Psoas muscle (tissue), 8 donors: Measurements from ENCODE around the gene PPP2R2C. TPM values are rescaled to one million over a fixed set of nuclear protein-coding genes. Genes with fewer than 3 reads are reported as not detected.

Source experiments
- ATAC-seq, 4 donors: fragments of 200-7000 bp; cut with Tn5 transposase; one replicate each; pipeline ENCODE4 v1.9.1; 2020; ENCODE audit warnings: moderate library complexity in 3 of 4, mild to moderate bottlenecking in 2 of 4
- DNase-seq, 2 donors: peaks; one replicate each; pipeline ENCODE4 v3.0.0-alpha.2; 2020
- H3K27ac ChIP-seq: fragments of 200-600 bp; one replicate; pipeline ENCODE4 v1.8.0; 2022
- H3K27me3 ChIP-seq, 3 donors: fragments of 200-600 bp in 1 of 3; one replicate each; pipeline versions ENCODE4 v1.6.1 to v1.8.0; 2013 to 2022; ENCODE audit warnings: low read length in 2 of 3, mild to moderate bottlenecking in 2 of 3, moderate library complexity in 1 of 3; ENCODE audit not compliant: insufficient read depth in 3 of 3
- H3K36me3 ChIP-seq, 2 donors: fragments of 200-600 bp in 1 of 2; one replicate each; pipeline versions ENCODE4 v1.6.1 to v1.8.0; 2013 to 2022; ENCODE audit warnings: low read depth in 1 of 2, mild to moderate bottlenecking in 1 of 2, moderate library complexity in 1 of 2; ENCODE audit not compliant: insufficient read depth in 1 of 2
- H3K4me1 ChIP-seq: fragments of 200-600 bp; one replicate; pipeline ENCODE4 v1.8.0; 2022
- H3K4me3 ChIP-seq: fragments of 200-600 bp; one replicate; pipeline ENCODE4 v1.8.0; 2022; ENCODE audit warnings: mild to moderate bottlenecking
- H3K9me3 ChIP-seq: fragments of 200-600 bp; one replicate; pipeline ENCODE4 v1.8.0; 2022
- WGBS, 3 donors: extraction: QIAGEN DNeasy Blood & Tissue Kit; methylation state at CpG; one replicate each; pipeline versions ENCODE4 v1.1.6 to v1.1.7; 2013; 5-methylcytosine and 5-hydroxymethylcytosine counted together
- intact Hi-C, 2 donors: fragments of 100-400 bp; cut with DNase I; formaldehyde crosslinking; loops; one replicate each; pipeline versions ENCODE4 v1.11.0 to v1.14.2; 2022
- polyA plus RNA-seq, 3 donors: library from polyadenylated mRNA; stranded (reverse); fragments of 200-250 nt; gene quantifications; one replicate each; pipeline ENCODE4 v1.2.3, GENCODE V29; 2013
- total RNA-seq, 4 donors: library from RNA; stranded (reverse); fragmentation: NEBNext Ultra II Directional in 2 of 4; extraction: Animal tissue kit (Norgen Biotek cat#: 25700) in 2 of 4; gene quantifications; one replicate each; pipeline versions ENCODE4 v1.2.1 to v1.2.4, GENCODE V29; 2021 to 2023
- TF ChIP-seq, protein P1 (sequence below): fragments of 200-600 bp; IDR thresholded peaks from one replicate; pipeline ENCODE4 v1.8.0; 2022; ENCODE audit warnings: antibody characterized with exemption
- donor health status: healthy with polysubstance abuse.
- donor health status: DM: no; HTN: no; CAD: no; lungs with moderate emphysema.
- donor health status: Bipolar disorder and iron deficiency.
- donor health status: healthy.
- donor health status: DM: yes; HTN: yes; CAD: no.
- donor health status: DM: no; HTN: no; CAD: no.
- donor health status: DM: no; HTN: no; CAD: no.
- donor health status: DM: yes; HTN: yes; CAD: no.

The PPP2R2C gene
- total and polyA plus RNA-seq, 7 donors, result 0.08 to 3.2 (median 1.2) TPM

- no peaks in the 10 kb centered on the region for H3K36me3 ChIP-seq
- no peak overlapping the region for H3K27ac ChIP-seq
- WGBS, 3 donors, result 51 to 55% (median 51%) methylated on average over 4 of the region's 4 CpGs
- intact Hi-C loops, result no loop called here
- TF ChIP-seq, protein P1, sequence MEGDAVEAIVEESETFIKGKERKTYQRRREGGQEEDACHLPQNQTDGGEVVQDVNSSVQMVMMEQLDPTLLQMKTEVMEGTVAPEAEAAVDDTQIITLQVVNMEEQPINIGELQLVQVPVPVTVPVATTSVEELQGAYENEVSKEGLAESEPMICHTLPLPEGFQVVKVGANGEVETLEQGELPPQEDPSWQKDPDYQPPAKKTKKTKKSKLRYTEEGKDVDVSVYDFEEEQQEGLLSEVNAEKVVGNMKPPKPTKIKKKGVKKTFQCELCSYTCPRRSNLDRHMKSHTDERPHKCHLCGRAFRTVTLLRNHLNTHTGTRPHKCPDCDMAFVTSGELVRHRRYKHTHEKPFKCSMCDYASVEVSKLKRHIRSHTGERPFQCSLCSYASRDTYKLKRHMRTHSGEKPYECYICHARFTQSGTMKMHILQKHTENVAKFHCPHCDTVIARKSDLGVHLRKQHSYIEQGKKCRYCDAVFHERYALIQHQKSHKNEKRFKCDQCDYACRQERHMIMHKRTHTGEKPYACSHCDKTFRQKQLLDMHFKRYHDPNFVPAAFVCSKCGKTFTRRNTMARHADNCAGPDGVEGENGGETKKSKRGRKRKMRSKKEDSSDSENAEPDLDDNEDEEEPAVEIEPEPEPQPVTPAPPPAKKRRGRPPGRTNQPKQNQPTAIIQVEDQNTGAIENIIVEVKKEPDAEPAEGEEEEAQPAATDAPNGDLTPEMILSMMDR, result no peak
- no peak for DNase-seq
- H3K4me3 ChIP-seq, result no peak overlapping the region
- no peaks in the 10 kb centered on the region for H3K4me1 ChIP-seq
- peaks cover 15% of the 10 kb centered on the region for H3K9me3 ChIP-seq
- H3K27me3 ChIP-seq, result peaks cover 0 to 7% (median 6%) of the 10 kb centered on the region in 3 donors
- no peak for ATAC-seq
Measured at GRCh38 chr4:6430927-6431326, 41.5 kb downstream of the PPP2R2C start.

- H3K36me3 ChIP-seq, result no peaks in the 10 kb centered on the region
- 28 to 36% (median 31%) methylated on average over 5 of the region's 5 CpGs for WGBS, 3 donors
- no peak overlapping the region for H3K4me3 ChIP-seq
- ATAC-seq (no peak), DNase-seq (no peak)
- H3K27me3 ChIP-seq, result peaks cover 0 to 8% (median 6%) of the 10 kb centered on the region in 3 donors
- H3K27ac ChIP-seq, result no peak overlapping the region
- intact Hi-C loops, result no loop called here
- no peaks in the 10 kb centered on the region for H3K4me1 ChIP-seq
- TF ChIP-seq, protein P1, result no peak
- H3K9me3 ChIP-seq, result no peaks in the 10 kb centered on the region
Measured at GRCh38 chr4:6427439-6428090, 44.8 kb downstream of the PPP2R2C start.

DNA sequence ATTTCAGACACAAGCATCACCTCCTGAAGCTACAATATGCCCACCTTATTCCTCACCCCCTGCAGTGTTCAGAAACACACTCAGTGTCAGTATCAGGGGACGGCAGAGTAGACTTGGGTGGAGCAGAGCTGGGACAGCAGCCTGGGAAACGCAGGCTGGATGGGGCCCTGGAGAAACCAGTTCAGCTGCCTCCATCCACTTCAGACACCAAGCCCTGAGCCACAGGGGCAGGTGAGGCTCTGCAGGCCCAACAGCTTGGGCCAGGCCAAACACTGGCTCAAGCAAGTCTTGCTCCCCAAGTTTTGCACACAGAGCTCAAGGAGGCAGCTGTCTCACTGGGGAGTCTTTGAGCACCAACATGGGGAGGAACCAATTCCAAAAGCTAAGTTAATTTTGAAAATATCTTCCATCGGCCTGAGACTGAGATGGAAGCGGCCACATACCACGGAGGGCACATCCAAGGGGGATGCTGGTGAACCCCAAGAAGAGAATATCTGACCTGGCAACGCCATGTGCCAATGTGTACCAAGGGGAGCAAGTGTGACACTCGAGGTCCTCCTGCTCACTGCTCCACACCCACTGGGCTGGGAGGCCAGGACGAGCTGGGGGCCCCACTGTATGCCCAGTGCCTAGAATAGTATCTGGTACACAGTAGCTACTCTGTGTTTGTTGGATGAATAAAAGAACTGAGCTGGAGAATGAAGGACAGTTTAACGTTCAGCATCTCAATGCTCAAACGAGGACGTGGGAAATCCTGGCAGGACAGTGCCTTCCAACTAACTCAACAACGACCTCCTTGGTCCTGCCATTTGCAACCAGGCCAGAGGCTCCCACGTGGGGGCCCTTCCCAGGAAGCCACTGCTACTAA lies 45.6 kb downstream of the PPP2R2C start:
- peaks cover 0 to 8% (median 6%) of the 10 kb centered on the region in 3 donors for H3K27me3 ChIP-seq
- no peaks in the 10 kb centered on the region for H3K4me1 ChIP-seq
- H3K36me3 ChIP-seq, result no peaks in the 10 kb centered on the region
- H3K9me3 ChIP-seq, result no peaks in the 10 kb centered on the region
- WGBS, 3 donors, result 56 to 59% (median 56%) methylated on average over 13 of the region's 13 CpGs
- H3K27ac ChIP-seq, result no peak overlapping the region
- DNase-seq (no peak), ATAC-seq (no peak)
- no peak overlapping the region for H3K4me3 ChIP-seq
- intact Hi-C loops, result no loop called here
- TF ChIP-seq, protein P1, result no peak

- intact Hi-C loops, result no loop called here
- Histone ChIP-seq H3K9me3 (no peaks in the 10 kb centered on the region), H3K4me1 (no peaks in the 10 kb centered on the region), H3K27ac (no peak overlapping the region), H3K27me3 (peaks cover 0 to 5% (median 3%) of the 10 kb centered on the region in 3 donors), H3K36me3 (no peaks in the 10 kb centered on the region), H3K4me3 (no peak overlapping the region)
- DNase-seq (no peak), ATAC-seq (no peak)
- 52 to 61% (median 54%) methylated on average over 10 to 11 of the region's 11 CpGs for WGBS, 3 donors
- TF ChIP-seq, protein P1, result no peak
Measured at GRCh38 chr4:6425911-6426310, 46.5 kb downstream of the PPP2R2C start.
